Non-pigmented ciliary epithelial cell (primary cell): ENCODE data around the gene SYNGR2.
"Not testable (repeated sequence)": the region's sequence is repeated elsewhere in the genome, so short reads cannot be mapped to it uniquely, and the experiment has no call there.

Experiments
- DNase-seq: peaks from one replicate; pipeline ENCODE4 v3.0.0-alpha.2; 2010; ENCODE audit warnings: low read depth

SYNGR2 gene

DNA sequence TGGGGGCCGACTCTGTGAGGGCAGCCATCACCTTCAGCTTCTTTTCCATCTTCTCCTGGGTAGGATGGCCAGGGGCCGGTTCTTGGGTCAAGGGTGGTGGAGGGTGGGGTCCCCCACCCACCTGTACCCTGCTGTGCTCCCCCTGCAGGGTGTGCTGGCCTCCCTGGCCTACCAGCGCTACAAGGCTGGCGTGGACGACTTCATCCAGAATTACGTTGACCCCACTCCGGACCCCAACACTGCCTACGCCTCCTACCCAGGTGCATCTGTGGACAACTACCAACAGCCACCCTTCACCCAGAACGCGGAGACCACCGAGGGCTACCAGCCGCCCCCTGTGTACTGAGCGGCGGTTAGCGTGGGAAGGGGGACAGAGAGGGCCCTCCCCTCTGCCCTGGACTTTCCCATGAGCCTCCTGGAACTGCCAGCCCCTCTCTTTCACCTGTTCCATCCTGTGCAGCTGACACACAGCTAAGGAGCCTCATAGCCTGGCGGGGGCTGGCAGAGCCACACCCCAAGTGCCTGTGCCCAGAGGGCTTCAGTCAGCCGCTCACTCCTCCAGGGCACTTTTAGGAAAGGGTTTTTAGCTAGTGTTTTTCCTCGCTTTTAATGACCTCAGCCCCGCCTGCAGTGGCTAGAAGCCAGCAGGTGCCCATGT is 3.3 kb downstream of the SYNGR2 start:
- not testable (repeated sequence) for DNase-seq

GRCh38 chr17:78172249-78173051 is 4.1 kb downstream of the SYNGR2 start:
- DNase-seq = no peak

GRCh38 chr17:78173097-78173715 is 4.8 kb downstream of the SYNGR2 start:
- DNase-seq = no peak

GRCh38 chr17:78174346-78174869 is 6.0 kb downstream of the SYNGR2 start:
- DNase-seq = no peak

DNA sequence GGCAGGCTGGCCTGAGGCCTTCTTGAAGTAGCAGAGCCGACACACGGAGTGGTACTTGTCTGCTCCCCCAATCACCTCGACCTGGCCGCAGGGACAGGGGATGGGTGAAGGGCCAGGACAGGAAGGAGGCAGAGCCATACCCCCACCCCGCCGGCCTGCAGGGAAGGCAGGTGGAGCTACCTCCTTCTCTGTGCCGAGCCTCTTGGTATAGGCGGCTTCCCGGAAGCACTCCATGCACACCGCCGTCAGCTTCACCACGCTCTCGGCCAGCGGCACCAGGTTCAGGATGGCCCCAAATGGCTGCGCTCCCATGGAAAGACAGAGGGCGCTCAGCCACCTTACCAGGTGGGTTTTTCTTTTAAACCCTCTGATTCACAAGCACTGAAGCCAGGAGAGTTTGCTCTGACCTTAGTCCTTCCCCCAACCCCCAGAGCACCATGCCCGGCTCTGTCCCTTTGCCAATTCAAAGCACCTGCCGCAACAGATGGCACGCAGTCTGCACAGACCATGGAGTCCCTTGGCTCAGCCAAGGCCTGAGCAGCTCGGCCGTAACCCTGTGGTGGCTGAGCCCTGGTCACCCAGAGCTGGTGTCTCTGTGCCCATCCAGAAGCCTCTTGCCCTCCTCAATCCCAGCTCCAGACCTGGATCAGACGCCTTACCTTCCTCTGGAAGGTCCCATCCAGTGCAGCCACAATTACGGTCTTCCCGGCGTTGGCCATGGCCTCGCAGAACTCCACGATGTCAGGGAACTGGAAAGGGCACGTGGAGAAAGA is 6.7 kb downstream of the SYNGR2 start:
- no peak for DNase-seq

DNA sequence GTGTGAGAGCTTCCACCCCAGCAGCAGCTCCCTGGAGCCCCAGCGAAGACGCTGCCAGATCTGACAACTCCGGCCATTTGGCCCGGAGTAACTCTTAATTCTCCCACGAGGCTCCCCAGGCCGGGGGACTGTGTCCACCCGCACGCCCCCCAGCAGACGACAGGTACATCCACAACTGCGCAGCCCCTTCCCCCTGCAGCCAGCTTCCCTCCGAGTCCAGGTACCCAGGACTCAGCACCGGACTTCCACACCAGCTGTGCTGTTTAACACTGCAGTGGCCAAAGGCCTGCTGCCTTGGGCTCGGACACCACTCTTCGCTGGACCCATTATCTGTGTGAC is 7.2 kb downstream of the SYNGR2 start:
- no peak for DNase-seq

DNA sequence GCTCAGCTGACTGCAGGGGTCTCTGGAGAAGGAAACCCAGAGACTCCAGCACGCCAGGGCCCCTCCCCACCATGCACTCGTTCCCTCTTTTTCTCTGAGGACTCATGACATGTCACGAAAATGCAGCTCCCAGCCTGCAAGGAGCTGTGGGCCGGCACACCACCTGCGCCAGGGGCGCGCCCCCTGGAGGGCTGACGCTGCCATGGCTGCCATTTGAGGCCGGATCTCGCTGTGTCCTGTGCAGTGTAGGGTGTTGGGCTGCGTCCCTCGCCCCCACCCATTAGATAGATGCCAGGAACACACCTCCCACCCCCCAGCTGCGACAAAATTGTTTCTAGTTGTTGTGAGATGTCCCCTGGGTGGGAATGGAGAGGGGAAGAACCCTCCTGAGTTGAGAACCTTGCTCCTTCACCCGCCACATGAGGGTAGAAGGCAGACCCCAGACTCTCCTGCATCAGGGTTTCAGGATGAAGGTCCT is 8.2 kb downstream of the SYNGR2 start:
- DNase-seq = no peak

- peak; percentile 30 for DNase-seq
Observed at GRCh38 chr17:78179372-78179771, 11.0 kb downstream of the SYNGR2 start.

GRCh38 chr17:78180083-78180482 is 11.7 kb downstream of the SYNGR2 start:
- DNase-seq = no peak

GRCh38 chr17:78180508-78180907 is 12.1 kb downstream of the SYNGR2 start:
- DNase-seq = no peak

GRCh38 chr17:78182504-78182903 is 14.1 kb downstream of the SYNGR2 start:
- no peak for DNase-seq

GRCh38 chr17:78183916-78184315 is 15.5 kb downstream of the SYNGR2 start:
- DNase-seq = no peak

GRCh38 chr17:78184351-78184750 is 16.0 kb downstream of the SYNGR2 start:
- no peak for DNase-seq

GRCh38 chr17:78184868-78185267 is 16.5 kb downstream of the SYNGR2 start:
- DNase-seq = no peak

DNA sequence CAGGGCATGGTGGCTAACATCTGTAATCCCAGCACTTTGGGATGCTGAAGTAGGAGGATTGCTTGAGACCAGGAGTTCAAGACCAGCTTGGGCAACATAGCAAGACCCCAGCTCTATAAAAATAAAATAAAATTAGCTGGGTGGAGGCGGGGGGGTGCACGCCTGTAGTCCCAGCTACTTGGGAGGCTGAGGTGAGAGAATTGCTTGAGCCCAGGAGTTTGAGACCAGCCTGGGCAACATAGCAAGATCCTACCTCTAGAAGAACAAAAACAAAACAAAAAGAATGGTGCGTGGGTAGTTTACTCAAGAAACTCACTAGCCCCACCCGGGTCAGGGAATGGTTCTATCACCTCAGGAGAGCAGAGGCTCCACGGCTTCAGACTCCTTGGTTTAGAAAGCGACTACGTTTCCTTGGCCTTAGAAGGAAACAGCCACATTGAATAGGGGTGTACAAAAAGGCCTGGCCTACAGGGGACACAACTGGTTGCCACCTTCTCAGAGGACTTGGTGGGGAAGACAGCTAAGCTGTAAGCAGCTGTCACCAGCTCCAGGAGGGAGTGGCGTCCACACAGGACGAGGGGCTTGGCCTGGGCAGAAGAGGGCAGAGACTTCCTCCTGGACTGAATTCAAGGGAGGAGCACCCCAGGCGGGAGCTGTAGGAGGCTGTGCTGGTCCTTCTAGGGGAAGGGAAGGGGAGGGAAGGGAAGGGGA is 17.8 kb downstream of the SYNGR2 start:
- no peak for DNase-seq

DNA sequence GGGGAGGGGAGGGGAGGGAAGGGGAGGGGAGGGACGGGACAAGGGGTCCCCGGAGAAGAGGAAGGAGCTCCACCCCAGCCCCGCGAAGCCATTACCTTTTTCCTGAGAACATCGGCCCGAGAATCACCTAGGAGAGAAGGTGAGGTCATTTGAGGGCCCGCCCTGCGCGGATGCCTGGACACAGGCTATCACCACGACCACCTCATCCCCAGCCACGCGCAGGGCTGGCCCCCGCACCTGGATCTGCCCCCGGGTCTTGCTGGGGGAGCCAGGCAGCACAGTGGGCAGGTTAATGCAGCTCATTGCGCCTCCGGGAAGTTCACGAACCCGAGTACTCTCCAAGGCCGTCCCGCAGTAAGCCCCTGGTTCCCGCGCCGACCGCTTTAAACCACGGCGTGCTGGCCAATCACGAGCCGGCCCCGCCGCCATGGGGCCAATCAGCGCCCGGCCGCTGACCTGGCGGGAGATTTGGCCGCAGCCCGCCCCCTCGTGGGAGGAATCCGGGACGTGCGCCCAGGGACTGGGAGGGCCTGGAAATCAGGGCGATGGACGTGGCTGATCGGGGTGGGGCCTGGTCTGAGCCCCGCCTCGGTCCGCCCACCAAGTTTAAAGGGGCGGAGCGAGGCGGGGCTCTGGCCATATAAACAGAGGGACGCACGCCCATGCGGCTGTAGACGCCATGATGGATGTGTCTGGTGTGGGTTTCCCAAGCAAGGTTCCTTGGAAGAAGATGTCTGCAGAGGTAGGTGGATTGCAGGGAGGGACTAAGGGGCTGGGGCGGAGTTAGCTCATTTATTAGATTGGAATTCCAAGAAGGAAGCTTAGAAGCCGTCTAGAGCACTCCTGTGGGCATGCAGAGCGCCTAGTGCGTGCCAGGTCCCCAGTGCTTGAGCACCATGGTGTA is 18.6 kb downstream of the SYNGR2 start, which contains the start of the genes AFMID and TK1:
Gene AFMID, plus strand, starts transcription at position 671 of the 904 bp plus-strand sequence. Its CDS starts 9 bp downstream, at position 680.
Gene TK1, minus strand, starts transcription at position 361 of the 904 bp plus-strand sequence. Its CDS starts 58 bp downstream, at position 303.
- DNase-seq = peak; percentile 79

GRCh38 chr17:78196716-78197115 is 28.3 kb downstream of the SYNGR2 start:
- DNase-seq = no peak

GRCh38 chr17:78197147-78197832 is 28.9 kb downstream of the SYNGR2 start:
- DNase-seq = no peak

- no peak for DNase-seq
Observed at GRCh38 chr17:78200451-78200850, 32.1 kb downstream of the SYNGR2 start.
